ENCODE results near the gene HERC2. TPM values are rescaled to one million over a fixed set of nuclear protein-coding genes. Genes with fewer than 3 reads are reported as not detected.

HERC2 gene
- total RNA-seq, 6 experiments from 2014 or later = 21.8 to 30.2 (median 27.0) TPM

DNA sequence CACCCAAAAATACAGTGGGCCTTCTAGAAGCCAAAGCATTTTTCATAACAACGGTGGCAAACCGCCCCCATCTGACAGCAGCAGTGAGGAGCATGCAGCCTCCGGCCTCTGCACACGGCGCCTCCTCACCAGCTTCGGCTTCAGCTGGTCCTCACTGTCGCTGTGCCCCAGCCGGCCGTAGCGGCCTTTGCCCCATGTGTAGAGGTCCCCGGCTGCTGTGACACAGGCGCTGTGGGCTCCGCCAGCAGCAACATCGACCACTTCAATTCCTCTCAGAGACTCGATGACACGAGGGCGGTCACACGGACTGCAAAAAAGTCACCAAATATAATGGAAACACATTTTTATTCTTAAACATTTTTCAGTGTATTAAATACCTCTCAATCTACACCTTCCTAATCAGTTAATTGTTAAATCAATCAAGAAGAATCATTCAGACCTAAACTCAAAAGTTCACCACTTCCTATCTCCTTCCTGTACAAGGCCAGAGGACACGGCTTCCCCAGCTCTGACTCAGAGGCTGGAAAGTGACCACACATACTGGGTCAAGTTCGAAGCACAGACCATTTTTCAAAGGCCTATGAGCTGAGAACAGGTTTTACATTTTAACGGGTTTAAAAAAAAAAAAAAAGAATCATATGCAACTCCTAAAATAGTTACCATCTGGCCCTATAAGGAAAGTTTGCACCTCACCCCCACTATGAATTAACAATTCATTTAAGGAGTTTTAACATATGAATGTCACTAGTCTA is 189.3 kb downstream of the HERC2 start:
- Histone ChIP-seq H3K9me3 (no peaks in the 10 kb centered on the region), H3K27me3 (no peaks in the 10 kb centered on the region), H3K4me3 (no peak overlapping the region), H3K4me1 (no peaks in the 10 kb centered on the region), H3K27ac (no peak overlapping the region), H3K36me3 (peaks cover 0 to 16% (median 0%) of the 10 kb centered on the region in 4 donors)
- ATAC-seq = no peak
- no peak for DNase-seq
- TF ChIP-seq CTCF (IDR thresholded peaks at IDR 0.05) (no peak), POLR2A (IDR thresholded peaks at IDR 0.05) (no peak)
- WGBS (ENCODE audit: insufficient coverage, low coverage, low lambda C conversion rate, missing lambda C conversion rate) = 58% methylated on average over 6 of the region's 21 CpGs
- intact Hi-C loops (cut with DNase I) = no loop called here

DNA sequence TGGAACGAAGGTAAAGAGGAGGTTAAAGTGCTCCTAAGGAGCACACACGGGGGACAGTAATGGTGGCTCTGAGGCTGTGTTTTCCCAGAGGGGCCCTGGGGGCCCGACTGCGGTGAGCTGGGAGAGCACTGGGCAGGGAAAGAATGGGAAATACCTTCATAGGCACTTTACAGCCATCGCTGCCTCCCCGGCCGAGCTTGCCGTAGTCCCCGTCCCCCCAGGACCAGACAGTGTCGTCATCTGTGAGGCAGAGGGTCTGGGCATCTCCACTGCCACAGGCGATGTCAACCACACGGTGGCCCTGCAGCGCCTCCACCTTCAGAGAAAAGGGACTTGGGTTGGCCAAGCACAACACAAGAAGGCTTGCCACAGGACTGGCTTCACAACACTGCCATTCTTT is 190.0 kb downstream of the HERC2 start:
- no peaks in the 10 kb centered on the region for H3K4me1 ChIP-seq
- no peak overlapping the region for H3K4me3 ChIP-seq
- intact Hi-C loops (cut with DNase I) = no loop called here
- H3K36me3 ChIP-seq = peaks cover 0 to 16% (median 0%) of the 10 kb centered on the region in 4 donors
- no peak overlapping the region for H3K27ac ChIP-seq
- TF ChIP-seq CTCF (IDR thresholded peaks at IDR 0.05) (no peak), POLR2A (IDR thresholded peaks at IDR 0.05) (no peak)
- ATAC-seq (no peak), DNase-seq (no peak)
- no peaks in the 10 kb centered on the region for H3K27me3 ChIP-seq
- no peaks in the 10 kb centered on the region for H3K9me3 ChIP-seq
- 61% methylated on average over 3 of the region's 13 CpGs for WGBS (ENCODE audit: insufficient coverage, low coverage, low lambda C conversion rate, missing lambda C conversion rate)

GRCh38 chr15:28131400-28131799 is 190.6 kb downstream of the HERC2 start:
- DNase-seq (no peak), ATAC-seq (no peak)
- Histone ChIP-seq H3K9me3 (no peaks in the 10 kb centered on the region), H3K4me1 (no peaks in the 10 kb centered on the region), H3K27ac (no peak overlapping the region), H3K27me3 (no peaks in the 10 kb centered on the region), H3K36me3 (peaks cover 0 to 16% (median 0%) of the 10 kb centered on the region in 4 donors), H3K4me3 (no peak overlapping the region)
- WGBS (ENCODE audit: insufficient coverage, low coverage, low lambda C conversion rate, missing lambda C conversion rate) = 100% methylated on average over 4 of the region's 13 CpGs
- TF ChIP-seq CTCF (IDR thresholded peaks at IDR 0.05) (no peak), POLR2A (IDR thresholded peaks at IDR 0.05) (no peak)
- intact Hi-C loops (cut with DNase I) = no loop called here

- Histone ChIP-seq H3K4me3 (no peak overlapping the region), H3K27ac (no peak overlapping the region), H3K4me1 (no peaks in the 10 kb centered on the region), H3K9me3 (no peaks in the 10 kb centered on the region), H3K27me3 (no peaks in the 10 kb centered on the region), H3K36me3 (peaks cover 0 to 16% (median 0%) of the 10 kb centered on the region in 4 donors)
- TF ChIP-seq POLR2A (IDR thresholded peaks at IDR 0.05) (no peak), CTCF (IDR thresholded peaks at IDR 0.05) (no peak)
- intact Hi-C loops (cut with DNase I) = no loop called here
- 93% methylated on average over 3 of the region's 7 CpGs for WGBS (ENCODE audit: insufficient coverage, low coverage, low lambda C conversion rate, missing lambda C conversion rate)
- ATAC-seq = no peak
- no peak for DNase-seq
Measured at GRCh38 chr15:28130651-28131050, 191.3 kb downstream of the HERC2 start.
